Cardiac fibroblast (primary cell): Measurements from ENCODE around the gene KIAA0513.

ENCODE experiments used
- DNase-seq, 2 donors: peaks; one replicate each; pipeline versions ENCODE4 v3.0.0 to v3.0.0-alpha.2; 2010; ENCODE audit warnings: low read depth in 2 of 2
- H3K4me3 ChIP-seq, 2 donors: replicated peaks in 1 of 2; 1 replicate in 1 of 2; 2 replicates in 1 of 2; pipeline ENCODE4 v1.5.1; 2011; ENCODE audit warnings: low read depth in 2 of 2, low read length in 2 of 2, mild to moderate bottlenecking in 2 of 2, moderate library complexity in 1 of 2
- CTCF ChIP-seq: IDR thresholded peaks from one replicate; pipeline ENCODE4 v1.5.1; 2011; ENCODE audit warnings: low read depth, mild to moderate bottlenecking, low read length, inconsistent platforms

The KIAA0513 gene

GRCh38 chr16:85027349-85027957, at the start of gene KIAA0513:
Gene KIAA0513, plus strand, starts transcription at chr16:85027795. Its CDS starts 39,277 bp downstream, at chr16:85067072.
- peak; percentile 90 to 96 for DNase-seq
- peak; percentile 16 for TF ChIP-seq CTCF
- H3K4me3 ChIP-seq: peak within 1 kb of the TSS; percentile 67 to 77

GRCh38 chr16:84979516-84979915, 48.1 kb upstream of the KIAA0513 start:
- peak in 1 of 2 donors; percentile 64 for DNase-seq

GRCh38 chr16:84982434-84982833, 45.2 kb upstream of the KIAA0513 start:
- no peak for TF ChIP-seq CTCF
- H3K4me3 ChIP-seq: no peak overlapping the region
- no peak for DNase-seq

More at GRCh38 chr16:84979516-84979915, 48.1 kb upstream of the KIAA0513 start:
- no peak overlapping the region for H3K4me3 ChIP-seq
- TF ChIP-seq CTCF: no peak

GRCh38 chr16:84985079-84986065, 42.2 kb upstream of the KIAA0513 start:
- H3K4me3 ChIP-seq: no peak overlapping the region
- peak; percentile 75 to 87 for DNase-seq

GRCh38 chr16:84986102-84986501, 41.5 kb upstream of the KIAA0513 start:
- no peak for DNase-seq
- TF ChIP-seq CTCF: no peak
- no peak overlapping the region for H3K4me3 ChIP-seq

More at GRCh38 chr16:84985079-84986065, 42.2 kb upstream of the KIAA0513 start:
- TF ChIP-seq CTCF: no peak

- no peak for DNase-seq
- no peak for TF ChIP-seq CTCF
- H3K4me3 ChIP-seq: no peak overlapping the region
Measured at GRCh38 chr16:84986879-84987278, 40.7 kb upstream of the KIAA0513 start.
